ENCODE results near the gene MARCHF7. TPM values are rescaled to one million over a fixed set of nuclear protein-coding genes. Genes with fewer than 3 reads are reported as not detected.
A peak's percentile ranks its signal among the peaks of the same experiment; 100 is the strongest.

MARCHF7 gene
- total RNA-seq, 3 donors from 2014 or later (not counting 1 experiment from before 2014, with no cell fraction given), result 60.5 to 96.5 (median 66.8) TPM

DNA sequence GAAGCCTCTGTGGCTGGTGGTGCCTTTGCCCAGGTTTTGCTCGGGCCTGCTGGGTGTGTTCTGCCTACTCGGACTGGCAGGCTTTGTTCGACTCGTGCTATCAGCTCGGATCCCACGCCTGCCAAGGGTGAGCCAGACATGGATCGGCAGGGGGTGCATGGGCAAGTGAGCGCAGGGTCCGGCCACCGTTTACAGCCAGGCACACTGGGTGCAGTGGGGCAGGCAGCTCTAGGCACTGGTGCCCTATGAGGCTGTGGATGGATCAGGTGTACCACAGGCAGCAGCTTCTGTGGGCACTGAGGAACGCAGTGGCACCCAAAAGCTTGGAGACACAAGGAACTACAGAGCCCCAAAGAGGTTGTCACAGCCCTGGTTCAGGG lies 25.6 kb downstream of the MARCHF7 start:
- Mint-ChIP-seq H3K4me3 (no peak overlapping the region), H3K36me3 (no peaks in the 10 kb centered on the region), H3K9me3 (no peaks in the 10 kb centered on the region), H3K27me3 (ENCODE audit: low read depth in 2 of 2) (no peaks in the 10 kb centered on the region), H3K4me1 (peaks cover 50 to 60% of the 10 kb centered on the region in 2 donors), H3K27ac (peak overlapping the region in 1 of 2 donors; percentile 38)
- peaks cover 39% of the 10 kb centered on the region for H3K36me3 ChIP-seq (ENCODE audit: control insufficient read depth, insufficient read depth, low read length)
- H3K4me1 ChIP-seq (ENCODE audit: control insufficient read depth, insufficient read depth, low read length), result no peaks in the 10 kb centered on the region
- no peak for ATAC-seq
- H3K9me3 ChIP-seq (ENCODE audit: control insufficient read depth, insufficient read depth, low read length), result no peaks in the 10 kb centered on the region
- no peak overlapping the region for H3K4me3 ChIP-seq (ENCODE audit: low read length)
- WGBS (ENCODE audit: insufficient coverage), result 97% methylated on average over 11 of the region's 11 CpGs
- H3K27me3 ChIP-seq (ENCODE audit: control insufficient read depth, insufficient read depth, low read length), result no peaks in the 10 kb centered on the region
- intact Hi-C loops (cut with micrococcal nuclease), result no loop called here
- TF ChIP-seq, protein P1, sequence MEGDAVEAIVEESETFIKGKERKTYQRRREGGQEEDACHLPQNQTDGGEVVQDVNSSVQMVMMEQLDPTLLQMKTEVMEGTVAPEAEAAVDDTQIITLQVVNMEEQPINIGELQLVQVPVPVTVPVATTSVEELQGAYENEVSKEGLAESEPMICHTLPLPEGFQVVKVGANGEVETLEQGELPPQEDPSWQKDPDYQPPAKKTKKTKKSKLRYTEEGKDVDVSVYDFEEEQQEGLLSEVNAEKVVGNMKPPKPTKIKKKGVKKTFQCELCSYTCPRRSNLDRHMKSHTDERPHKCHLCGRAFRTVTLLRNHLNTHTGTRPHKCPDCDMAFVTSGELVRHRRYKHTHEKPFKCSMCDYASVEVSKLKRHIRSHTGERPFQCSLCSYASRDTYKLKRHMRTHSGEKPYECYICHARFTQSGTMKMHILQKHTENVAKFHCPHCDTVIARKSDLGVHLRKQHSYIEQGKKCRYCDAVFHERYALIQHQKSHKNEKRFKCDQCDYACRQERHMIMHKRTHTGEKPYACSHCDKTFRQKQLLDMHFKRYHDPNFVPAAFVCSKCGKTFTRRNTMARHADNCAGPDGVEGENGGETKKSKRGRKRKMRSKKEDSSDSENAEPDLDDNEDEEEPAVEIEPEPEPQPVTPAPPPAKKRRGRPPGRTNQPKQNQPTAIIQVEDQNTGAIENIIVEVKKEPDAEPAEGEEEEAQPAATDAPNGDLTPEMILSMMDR (IDR thresholded peaks at IDR 0.05), result no peak
- H3K27ac ChIP-seq (ENCODE audit: low read length), result no peak overlapping the region
- DNase-seq, result no peak

DNA sequence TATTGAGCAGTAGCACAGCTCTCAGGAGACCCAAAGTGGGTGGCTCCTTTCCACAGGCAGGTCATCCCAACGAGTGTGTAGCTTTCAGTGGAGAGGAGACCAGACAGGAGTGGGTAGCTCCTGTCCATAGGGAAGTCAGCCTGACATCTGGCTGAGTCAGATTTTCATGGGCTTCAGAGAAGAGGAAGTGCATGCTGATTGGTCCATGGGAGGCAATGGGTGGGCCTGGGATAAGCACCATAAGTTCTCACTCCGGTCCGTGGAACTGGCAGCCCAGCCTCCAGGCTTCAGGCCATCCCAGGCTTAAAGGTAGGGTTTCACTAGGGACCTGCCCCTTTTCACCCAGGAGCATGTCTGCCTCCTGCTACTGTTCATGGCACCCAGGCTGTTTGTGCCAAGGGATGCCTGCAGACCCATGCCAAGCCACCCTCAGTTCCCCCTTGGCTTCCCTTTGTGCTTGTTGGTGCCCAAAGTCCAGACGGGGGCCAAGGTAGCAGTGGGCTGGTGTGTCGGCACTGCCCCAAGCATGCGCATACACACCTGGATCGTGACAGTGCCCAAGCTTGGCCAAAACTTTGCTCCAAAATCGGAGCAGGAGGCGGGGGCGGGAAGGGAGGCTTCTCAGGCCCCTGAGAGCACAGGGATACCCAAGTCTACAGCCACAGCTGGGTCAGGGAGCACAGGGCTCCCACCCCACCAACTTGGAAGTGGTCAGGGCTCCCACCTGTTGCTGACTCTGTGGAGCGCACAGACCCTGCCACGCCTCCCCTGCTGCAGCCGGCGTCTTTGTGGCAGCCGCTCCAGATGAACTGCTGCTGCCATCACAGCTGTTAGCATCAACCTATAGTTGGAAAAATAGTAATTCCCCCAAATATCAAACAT lies 26.4 kb downstream of the MARCHF7 start:
- Histone ChIP-seq H3K9me3 (ENCODE audit: control insufficient read depth, insufficient read depth, low read length) (no peaks in the 10 kb centered on the region), H3K4me3 (ENCODE audit: low read length) (no peak overlapping the region), H3K4me1 (ENCODE audit: control insufficient read depth, insufficient read depth, low read length) (no peaks in the 10 kb centered on the region), H3K27me3 (ENCODE audit: control insufficient read depth, insufficient read depth, low read length) (no peaks in the 10 kb centered on the region), H3K36me3 (ENCODE audit: control insufficient read depth, insufficient read depth, low read length) (peaks cover 39% of the 10 kb centered on the region), H3K27ac (ENCODE audit: low read length) (no peak overlapping the region)
- DNase-seq, result no peak
- intact Hi-C loops (cut with micrococcal nuclease), result no loop called here
- Mint-ChIP-seq H3K4me1 (peaks cover 52 to 61% of the 10 kb centered on the region in 2 donors), H3K27ac (peak overlapping the region; percentile 7 to 38), H3K9me3 (no peaks in the 10 kb centered on the region), H3K27me3 (ENCODE audit: low read depth in 2 of 2) (no peaks in the 10 kb centered on the region), H3K4me3 (no peak overlapping the region), H3K36me3 (no peaks in the 10 kb centered on the region)
- TF ChIP-seq, protein P1 (IDR thresholded peaks at IDR 0.05), result no peak
- 95% methylated on average over 15 of the region's 15 CpGs for WGBS (ENCODE audit: insufficient coverage)
- ATAC-seq, result peak in 2 of 3 donors; percentile 25 to 32

DNA sequence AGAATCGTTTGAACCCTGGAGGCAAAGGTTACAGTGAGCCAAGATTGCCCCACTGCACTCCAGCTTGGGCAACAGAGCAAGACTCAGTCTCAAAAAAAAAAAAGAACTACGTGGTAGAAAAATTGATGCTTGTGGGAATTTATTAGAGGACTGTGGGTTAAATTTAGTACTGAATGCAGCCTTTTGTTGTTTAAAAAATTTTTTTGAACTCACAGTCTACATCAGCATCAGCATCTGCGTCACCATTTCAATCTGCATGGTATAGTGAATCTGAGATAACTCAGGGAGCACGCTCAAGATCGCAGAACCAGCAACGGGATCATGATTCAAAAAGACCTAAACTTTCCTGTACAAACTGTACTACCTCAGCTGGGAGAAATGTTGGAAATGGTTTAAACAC lies 30.5 kb downstream of the MARCHF7 start:
- H3K27ac Mint-ChIP-seq, result peak overlapping the region; percentile 18 to 69
- Histone ChIP-seq H3K36me3 (ENCODE audit: control insufficient read depth, insufficient read depth, low read length) (peaks cover 44% of the 10 kb centered on the region), H3K9me3 (ENCODE audit: control insufficient read depth, insufficient read depth, low read length) (no peaks in the 10 kb centered on the region), H3K4me3 (ENCODE audit: low read length) (no peak overlapping the region), H3K27ac (ENCODE audit: low read length) (no peak overlapping the region), H3K4me1 (ENCODE audit: control insufficient read depth, insufficient read depth, low read length) (no peaks in the 10 kb centered on the region), H3K27me3 (ENCODE audit: control insufficient read depth, insufficient read depth, low read length) (no peaks in the 10 kb centered on the region)
- DNase-seq, result no peak
- no peaks in the 10 kb centered on the region for H3K27me3 Mint-ChIP-seq (ENCODE audit: low read depth in 2 of 2)
- H3K36me3 Mint-ChIP-seq, result peaks cover 14% of the 10 kb centered on the region
- TF ChIP-seq, protein P1 (IDR thresholded peaks at IDR 0.05), result no peak
- no peak for ATAC-seq
- intact Hi-C loops (cut with micrococcal nuclease), result no loop called here
- H3K9me3 Mint-ChIP-seq, result no peaks in the 10 kb centered on the region
- no peak overlapping the region for H3K4me3 Mint-ChIP-seq
- peaks cover 31 to 32% of the 10 kb centered on the region in 2 donors for H3K4me1 Mint-ChIP-seq
- 98% methylated on average over 6 of the region's 6 CpGs for WGBS (ENCODE audit: insufficient coverage)
